IPS-18a (cell line): ENCODE data around the gene GAGE12C.
"Not testable (repeated sequence)": the region's sequence is repeated elsewhere in the genome, so short reads cannot be mapped to it uniquely, and the experiment has no call there.

ENCODE experiments used
- H3K27ac ChIP-seq: one replicate; pipeline ENCODE4 v1.5.1; 2013; ENCODE audit warnings: low read length
- H3K27me3 ChIP-seq: one replicate; pipeline ENCODE4 v1.6.1; 2013; ENCODE audit warnings: mild to moderate bottlenecking, low read length; ENCODE audit not compliant: control insufficient read depth, insufficient read depth
- H3K36me3 ChIP-seq: one replicate; pipeline ENCODE4 v1.6.1; 2013; ENCODE audit warnings: low read depth, low read length; ENCODE audit not compliant: control insufficient read depth
- H3K4me1 ChIP-seq: one replicate; pipeline ENCODE4 v1.6.1; 2013; ENCODE audit warnings: low read depth, low read length; ENCODE audit not compliant: control insufficient read depth
- H3K4me3 ChIP-seq: one replicate; pipeline ENCODE4 v1.5.1; 2013; ENCODE audit warnings: low read length
- H3K9ac ChIP-seq: one replicate; pipeline ENCODE4 v1.6.1; 2013; ENCODE audit warnings: mild to moderate bottlenecking, low read length, moderate library complexity
- H3K9me3 ChIP-seq: one replicate; pipeline ENCODE4 v1.6.1; 2013; ENCODE audit warnings: low read depth, low read length; ENCODE audit not compliant: control insufficient read depth

The GAGE12C gene

GRCh38 chrX:49531877-49532276 is at the start of gene GAGE12C:
Gene GAGE12C (plus strand): TSS chrX:49532177. CDS start chrX:49533332, 1,155 bp downstream.
- H3K27me3 ChIP-seq, H3K4me3 ChIP-seq: not testable (repeated sequence)

GRCh38 chrX:49541433-49541832 is 9.5 kb downstream of the GAGE12C start, which contains the start of gene GAGE12D:
Gene GAGE12D (plus strand): TSS chrX:49541733. CDS start chrX:49542888, 1,155 bp downstream.
- not testable (repeated sequence) for H3K9ac ChIP-seq, H3K4me1 ChIP-seq, H3K4me3 ChIP-seq, H3K27me3 ChIP-seq, H3K9me3 ChIP-seq, H3K27ac ChIP-seq, H3K36me3 ChIP-seq

More at GRCh38 chrX:49531877-49532276, at the start of gene GAGE12C:
- not testable (repeated sequence) for H3K9me3 ChIP-seq, H3K27ac ChIP-seq, H3K4me1 ChIP-seq, H3K36me3 ChIP-seq, H3K9ac ChIP-seq

- not testable (repeated sequence) for H3K36me3 ChIP-seq, H3K9me3 ChIP-seq, H3K27ac ChIP-seq, H3K4me3 ChIP-seq, H3K9ac ChIP-seq, H3K4me1 ChIP-seq, H3K27me3 ChIP-seq
Measured at GRCh38 chrX:49550989-49551388, 19.0 kb downstream of the GAGE12C start, which contains the start of gene GAGE12E. Gene GAGE12E (plus strand): TSS chrX:49551289. CDS start chrX:49552444, 1,155 bp downstream.

- not testable (repeated sequence) for H3K9me3 ChIP-seq, H3K4me3 ChIP-seq, H3K9ac ChIP-seq, H3K27me3 ChIP-seq, H3K4me1 ChIP-seq, H3K36me3 ChIP-seq, H3K27ac ChIP-seq
Measured at GRCh38 chrX:49560542-49560941, 28.6 kb downstream of the GAGE12C start, which contains the start of gene GAGE12F. Gene GAGE12F (plus strand): TSS chrX:49560842. CDS start chrX:49561997, 1,155 bp downstream.

- H3K4me1 ChIP-seq, H3K27me3 ChIP-seq, H3K36me3 ChIP-seq, H3K9ac ChIP-seq, H3K9me3 ChIP-seq, H3K4me3 ChIP-seq, H3K27ac ChIP-seq: not testable (repeated sequence)
Measured at GRCh38 chrX:49568728-49569127, 36.8 kb downstream of the GAGE12C start.

GRCh38 chrX:49569152-49569551 is 37.2 kb downstream of the GAGE12C start:
- not testable (repeated sequence) for H3K27me3 ChIP-seq, H3K27ac ChIP-seq, H3K9me3 ChIP-seq, H3K4me1 ChIP-seq, H3K4me3 ChIP-seq, H3K9ac ChIP-seq, H3K36me3 ChIP-seq

GRCh38 chrX:49570100-49570499 is 38.1 kb downstream of the GAGE12C start, which contains the start of gene GAGE12G:
Gene GAGE12G (plus strand): TSS chrX:49570400. CDS start chrX:49571555, 1,155 bp downstream.
- not testable (repeated sequence) for H3K4me3 ChIP-seq, H3K27me3 ChIP-seq, H3K36me3 ChIP-seq, H3K9ac ChIP-seq, H3K27ac ChIP-seq, H3K4me1 ChIP-seq, H3K9me3 ChIP-seq

GRCh38 chrX:49579649-49580048 is 47.7 kb downstream of the GAGE12C start, which contains the start of gene GAGE12H:
Gene GAGE12H (plus strand): TSS chrX:49579949. CDS start chrX:49581104, 1,155 bp downstream.
- H3K9me3 ChIP-seq, H3K4me1 ChIP-seq, H3K9ac ChIP-seq, H3K4me3 ChIP-seq, H3K36me3 ChIP-seq, H3K27me3 ChIP-seq, H3K27ac ChIP-seq: not testable (repeated sequence)
